ENCODE measurements around the gene TP73. TPM values are rescaled to one million over a fixed set of nuclear protein-coding genes. Genes with fewer than 3 reads are reported as not detected.

The TP73 gene
- total and polyA plus RNA-seq, 11 donors = 0.01 to 0.53 (median 0.15) TPM; not detected in 6

- whole genome bisulfite sequencing, 4 donors = 93 to 95% (median 94%) methylated on average over 41 to 50 of the region's 50 CpGs
Measured at GRCh38 chr1:3690282-3691065, 38.2 kb downstream of the TP73 start.

GRCh38 chr1:3691421-3692204 is 39.3 kb downstream of the TP73 start:
- TF ChIP-seq POLR2A (IDR thresholded peaks at IDR 0.05) = no peak
- no peak overlapping the region for H3K4me3 ChIP-seq
- DNase-seq (no peak), ATAC-seq (no peak)
- no peak overlapping the region for H3K27ac ChIP-seq
- H3K36me3 ChIP-seq = no peaks in the 10 kb centered on the region
- intact Hi-C loops (cut with DNase I) = no loop called here
- no peaks in the 10 kb centered on the region for H3K9me3 ChIP-seq
- WGBS, 4 donors = 82 to 88% (median 87%) methylated on average over 24 of the region's 24 CpGs
- H3K4me1 ChIP-seq = peaks cover 0 to 17% (median 0%) of the 10 kb centered on the region in 12 donors
- peaks cover 0 to 21% (median 2%) of the 10 kb centered on the region in 9 donors for H3K27me3 ChIP-seq

More at GRCh38 chr1:3690282-3691065, 38.2 kb downstream of the TP73 start:
- TF ChIP-seq POLR2A (IDR thresholded peaks at IDR 0.05) (no peak), CTCF (IDR thresholded peaks at IDR 0.05) (no peak)
- DNase-seq (no peak), ATAC-seq (no peak)
- Histone ChIP-seq H3K36me3 (no peaks in the 10 kb centered on the region), H3K27me3 (peaks cover 0 to 20% (median 0%) of the 10 kb centered on the region in 9 donors), H3K9me3 (no peaks in the 10 kb centered on the region), H3K4me3 (no peak overlapping the region), H3K4me1 (peaks cover 0 to 13% (median 0%) of the 10 kb centered on the region in 12 donors), H3K27ac (no peak overlapping the region)
- intact Hi-C loops (cut with DNase I) = no loop called here

- WGBS, 4 donors = 56 to 63% (median 58%) methylated on average over 12 to 13 of the region's 13 CpGs
- Histone ChIP-seq H3K36me3 (no peaks in the 10 kb centered on the region), H3K4me1 (peaks cover 0 to 17% (median 0%) of the 10 kb centered on the region in 12 donors), H3K27ac (no peak overlapping the region), H3K27me3 (peaks cover 0 to 30% (median 2%) of the 10 kb centered on the region in 9 donors), H3K9me3 (no peaks in the 10 kb centered on the region), H3K4me3 (no peak overlapping the region)
- ATAC-seq (no peak), DNase-seq (no peak)
- TF ChIP-seq POLR2A (IDR thresholded peaks at IDR 0.05) = no peak
- intact Hi-C loops (cut with DNase I) = no loop called here
Measured at GRCh38 chr1:3692598-3692997, 40.3 kb downstream of the TP73 start.

- no peak for DNase-seq
- Histone ChIP-seq H3K4me1 (peaks cover 0 to 17% (median 0%) of the 10 kb centered on the region in 12 donors), H3K4me3 (no peak overlapping the region), H3K27ac (no peak overlapping the region), H3K9me3 (no peaks in the 10 kb centered on the region), H3K27me3 (peaks cover 0 to 37% (median 4%) of the 10 kb centered on the region in 9 donors), H3K36me3 (no peaks in the 10 kb centered on the region)
- TF ChIP-seq CTCF (IDR thresholded peaks at IDR 0.05) (no peak), POLR2A (IDR thresholded peaks at IDR 0.05) (no peak)
- WGBS, 4 donors = 89 to 95% (median 92%) methylated on average over 10 to 11 of the region's 11 CpGs
- no peak for ATAC-seq
- intact Hi-C loops (cut with DNase I) = no loop called here
Measured at GRCh38 chr1:3693321-3693720, 41.0 kb downstream of the TP73 start.

All from heart left ventricle (tissue), 16 donors.